Duodenal mucosa (tissue), 2 donors: ENCODE data around the gene TBC1D19.
A peak's percentile ranks its signal among the peaks of the same experiment; 100 is the strongest.
"Not testable (repeated sequence)": the region's sequence is repeated elsewhere in the genome, so short reads cannot be mapped to it uniquely, and the experiment has no call there.

Source experiments
- H3K27ac ChIP-seq: one replicate; pipeline ENCODE4 v1.7.0; 2013; ENCODE audit warnings: low read depth, low read length
- H3K27me3 ChIP-seq, 2 donors: one replicate each; pipeline ENCODE4 v1.7.0; 2013; ENCODE audit warnings: low read length in 2 of 2, control low read depth in 1 of 2; ENCODE audit not compliant: insufficient read depth in 2 of 2, control insufficient read depth in 1 of 2
- H3K36me3 ChIP-seq, 2 donors: one replicate each; pipeline ENCODE4 v1.7.0; 2013; ENCODE audit warnings: low read length in 2 of 2, control low read depth in 1 of 2; ENCODE audit not compliant: insufficient read depth in 2 of 2, control insufficient read depth in 1 of 2
- H3K4me1 ChIP-seq, 2 donors: one replicate each; pipeline ENCODE4 v1.7.0; 2013; ENCODE audit warnings: low read length in 2 of 2, control low read depth in 1 of 2; ENCODE audit not compliant: insufficient read depth in 2 of 2, control insufficient read depth in 1 of 2
- H3K4me3 ChIP-seq, 2 donors: one replicate each; pipeline ENCODE4 v1.7.0; 2013; ENCODE audit warnings: low read length in 2 of 2, low read depth in 1 of 2
- H3K9ac ChIP-seq, 2 donors: one replicate each; pipeline ENCODE4 v1.7.0; 2013; ENCODE audit warnings: low read length in 2 of 2, low read depth in 1 of 2
- H3K9me3 ChIP-seq, 2 donors: one replicate each; pipeline ENCODE4 v1.7.0; 2013; ENCODE audit warnings: low read length in 2 of 2, control low read depth in 1 of 2; ENCODE audit not compliant: control insufficient read depth in 1 of 2

Gene TBC1D19

GRCh38 chr4:26583865-26584652, at the start of gene TBC1D19:
Gene TBC1D19 (plus strand): TSS chr4:26584084. CDS start chr4:26584194, 110 bp downstream.
- no peaks in the 10 kb centered on the region for H3K9me3 ChIP-seq
- H3K27me3 ChIP-seq = no peaks in the 10 kb centered on the region
- H3K36me3 ChIP-seq = no peaks in the 10 kb centered on the region
- peak within 1 kb of the TSS; percentile 54 for H3K27ac ChIP-seq
- H3K4me1 ChIP-seq = peaks cover 7 to 14% of the 10 kb centered on the region in 2 donors
- peak within 1 kb of the TSS; percentile 91 for H3K4me3 ChIP-seq
- peak within 1 kb of the TSS; percentile 60 to 63 for H3K9ac ChIP-seq

GRCh38 chr4:26542991-26543390, 40.9 kb upstream of the TBC1D19 start:
- Histone ChIP-seq H3K4me1 (no peaks in the 10 kb centered on the region), H3K36me3 (no peaks in the 10 kb centered on the region), H3K9me3 (no peaks in the 10 kb centered on the region), H3K9ac (no peak overlapping the region), H3K27ac (no peak overlapping the region), H3K27me3 (no peaks in the 10 kb centered on the region), H3K4me3 (no peak overlapping the region)

GRCh38 chr4:26544421-26544820, 39.5 kb upstream of the TBC1D19 start:
- Histone ChIP-seq H3K9me3 (no peaks in the 10 kb centered on the region), H3K27me3 (no peaks in the 10 kb centered on the region)

DNA sequence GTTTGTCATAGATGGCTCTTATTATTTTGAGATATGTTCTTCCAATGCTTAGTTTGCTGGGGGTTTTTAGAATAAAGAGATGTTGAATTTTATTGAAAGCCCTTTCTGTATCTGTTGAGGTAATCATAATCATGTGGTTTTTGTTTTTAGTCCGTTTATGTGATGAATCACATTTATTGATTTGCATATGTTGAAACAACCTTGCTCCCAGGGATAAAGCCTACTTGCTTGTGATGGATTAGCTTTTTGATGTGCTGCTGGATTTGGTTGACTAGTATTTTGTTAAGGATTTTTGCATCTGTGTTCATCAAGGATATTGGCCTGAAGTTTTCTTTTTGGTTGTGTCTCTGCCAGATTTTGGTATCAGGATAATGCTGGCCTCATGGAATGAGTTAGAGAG, 35.5 kb upstream of the TBC1D19 start:
- not testable (repeated sequence) for H3K36me3 ChIP-seq, H3K9ac ChIP-seq, H3K27me3 ChIP-seq, H3K4me3 ChIP-seq, H3K9me3 ChIP-seq, H3K27ac ChIP-seq, H3K4me1 ChIP-seq

More at GRCh38 chr4:26544421-26544820, 39.5 kb upstream of the TBC1D19 start:
- no peak overlapping the region for H3K27ac ChIP-seq
- H3K4me3 ChIP-seq = no peak overlapping the region
- no peaks in the 10 kb centered on the region for H3K4me1 ChIP-seq
- no peak overlapping the region for H3K9ac ChIP-seq
- no peaks in the 10 kb centered on the region for H3K36me3 ChIP-seq

DNA sequence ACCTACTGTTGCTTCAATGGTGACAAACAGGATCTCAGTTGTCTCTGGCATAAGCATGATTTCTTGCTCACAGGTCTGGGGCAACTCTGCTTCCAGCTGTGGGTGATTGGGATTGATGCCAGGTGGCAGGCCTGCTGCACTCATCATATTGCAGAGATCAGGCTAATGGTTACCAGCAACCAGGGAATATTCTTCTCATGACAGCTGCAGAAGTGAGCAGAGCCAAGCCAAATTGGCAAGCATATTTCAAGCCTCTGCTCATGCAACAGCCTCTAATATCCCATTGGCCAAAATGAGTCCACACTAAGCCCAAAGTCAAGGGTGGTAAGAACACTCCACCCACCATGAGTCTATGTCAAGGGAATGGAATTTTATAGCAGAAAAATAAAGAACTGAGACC, 26.7 kb upstream of the TBC1D19 start:
- Histone ChIP-seq H3K4me1 (no peaks in the 10 kb centered on the region), H3K36me3 (no peaks in the 10 kb centered on the region), H3K9me3 (peaks cover 0 to 3% of the 10 kb centered on the region in 2 donors), H3K4me3 (no peak overlapping the region), H3K9ac (no peak overlapping the region), H3K27ac (no peak overlapping the region), H3K27me3 (no peaks in the 10 kb centered on the region)

- H3K4me3 ChIP-seq = no peak overlapping the region
- peaks cover 0 to 3% of the 10 kb centered on the region in 2 donors for H3K9me3 ChIP-seq
- no peaks in the 10 kb centered on the region for H3K27me3 ChIP-seq
- H3K27ac ChIP-seq = no peak overlapping the region
- H3K36me3 ChIP-seq = no peaks in the 10 kb centered on the region
- H3K4me1 ChIP-seq = no peaks in the 10 kb centered on the region
- no peak overlapping the region for H3K9ac ChIP-seq
Measured at GRCh38 chr4:26558166-26558895, 25.6 kb upstream of the TBC1D19 start.

GRCh38 chr4:26566133-26566532, 17.8 kb upstream of the TBC1D19 start:
- Histone ChIP-seq H3K9ac (no peak overlapping the region), H3K27me3 (no peaks in the 10 kb centered on the region), H3K4me1 (no peaks in the 10 kb centered on the region), H3K36me3 (no peaks in the 10 kb centered on the region), H3K9me3 (no peaks in the 10 kb centered on the region), H3K27ac (no peak overlapping the region), H3K4me3 (no peak overlapping the region)

- H3K9me3 ChIP-seq = no peaks in the 10 kb centered on the region
- H3K27ac ChIP-seq = no peak overlapping the region
- H3K36me3 ChIP-seq = no peaks in the 10 kb centered on the region
- H3K4me1 ChIP-seq = no peaks in the 10 kb centered on the region
- no peaks in the 10 kb centered on the region for H3K27me3 ChIP-seq
- no peak overlapping the region for H3K4me3 ChIP-seq
- H3K9ac ChIP-seq = no peak overlapping the region
Measured at GRCh38 chr4:26568446-26568994, 15.4 kb upstream of the TBC1D19 start.

GRCh38 chr4:26570596-26570995, 13.3 kb upstream of the TBC1D19 start:
- Histone ChIP-seq H3K4me1 (no peaks in the 10 kb centered on the region), H3K27me3 (no peaks in the 10 kb centered on the region), H3K9me3 (no peaks in the 10 kb centered on the region), H3K9ac (no peak overlapping the region), H3K27ac (no peak overlapping the region), H3K36me3 (no peaks in the 10 kb centered on the region), H3K4me3 (no peak overlapping the region)

- H3K9ac ChIP-seq = no peak overlapping the region
- no peak overlapping the region for H3K4me3 ChIP-seq
- no peaks in the 10 kb centered on the region for H3K27me3 ChIP-seq
- no peaks in the 10 kb centered on the region for H3K36me3 ChIP-seq
- H3K9me3 ChIP-seq = no peaks in the 10 kb centered on the region
- H3K4me1 ChIP-seq = no peaks in the 10 kb centered on the region
- no peak overlapping the region for H3K27ac ChIP-seq
Measured at GRCh38 chr4:26573389-26573794, 10.5 kb upstream of the TBC1D19 start.
